ENCODE results near the gene CACNA1C.

The CACNA1C gene

GRCh38 chr12:2641761-2642160 is 589.0 kb downstream of the CACNA1C start:
- no peak for DNase-seq

DNA sequence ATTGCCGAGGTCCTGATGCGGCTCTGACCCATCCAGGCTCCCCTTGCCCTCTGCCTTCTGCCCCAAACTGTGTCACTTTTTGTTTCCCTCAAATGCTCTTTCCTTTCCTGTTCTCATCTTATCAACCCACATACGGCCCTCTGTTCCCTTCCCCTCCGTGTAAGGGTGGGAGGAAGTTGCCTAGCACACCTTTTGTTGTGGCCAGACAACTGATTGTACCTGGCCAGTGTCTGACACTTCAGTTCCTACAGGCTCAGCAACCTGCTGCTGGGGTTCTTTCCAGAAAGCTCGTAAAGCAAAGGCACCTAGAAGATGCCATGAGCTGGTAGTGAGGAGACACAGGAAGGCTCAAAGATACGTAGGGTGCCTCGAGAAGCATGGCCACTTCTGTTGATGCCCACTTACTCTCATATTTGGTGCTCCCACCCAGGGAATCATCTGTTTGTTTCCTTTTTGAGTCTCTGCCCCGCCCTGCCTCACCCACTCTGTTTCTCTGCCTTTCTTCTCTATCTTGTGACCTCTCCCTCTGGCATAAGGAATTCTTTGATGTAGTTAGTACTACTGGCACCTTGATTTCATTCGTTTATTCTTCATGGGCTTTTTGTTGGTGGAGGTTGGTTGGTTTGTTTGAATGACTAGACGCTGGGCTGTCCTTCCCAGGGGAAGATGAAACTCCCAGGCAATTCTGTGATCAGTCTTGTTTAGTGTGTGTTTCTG is 589.5 kb downstream of the CACNA1C start:
- no peak for DNase-seq

DNA sequence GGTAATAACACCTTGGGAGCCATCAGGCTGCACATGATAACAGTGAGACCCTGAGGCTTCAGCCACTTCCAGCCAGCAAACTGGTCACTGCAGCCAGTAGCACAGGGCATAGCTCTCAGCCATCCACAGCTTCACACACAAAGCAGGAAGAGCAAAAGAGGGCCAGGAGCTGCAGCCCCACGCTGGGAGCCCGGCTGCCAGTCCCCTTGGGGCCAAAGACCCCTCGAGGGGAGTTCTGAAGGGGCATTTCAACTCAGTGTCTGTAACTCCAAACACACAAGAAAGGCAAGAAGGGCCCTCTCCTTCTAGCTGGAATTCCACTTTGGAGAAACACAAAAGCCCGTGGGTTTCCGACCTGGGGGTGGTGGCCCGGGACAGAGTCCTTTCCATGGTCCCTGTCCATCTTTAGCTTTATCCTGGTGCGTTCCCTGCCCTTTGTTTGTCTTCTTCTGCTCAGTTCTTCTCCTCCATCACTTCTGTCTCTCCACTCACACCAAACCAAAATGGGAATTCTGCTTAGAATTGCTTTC is 590.2 kb downstream of the CACNA1C start:
- no peak for DNase-seq

- no peak for DNase-seq
Measured at GRCh38 chr12:2643576-2644135, 590.9 kb downstream of the CACNA1C start.

- DNase-seq: no peak
Measured at GRCh38 chr12:2644683-2645405, 592.1 kb downstream of the CACNA1C start.

- no peak for DNase-seq
Measured at GRCh38 chr12:2645460-2645859, 592.7 kb downstream of the CACNA1C start.

DNA sequence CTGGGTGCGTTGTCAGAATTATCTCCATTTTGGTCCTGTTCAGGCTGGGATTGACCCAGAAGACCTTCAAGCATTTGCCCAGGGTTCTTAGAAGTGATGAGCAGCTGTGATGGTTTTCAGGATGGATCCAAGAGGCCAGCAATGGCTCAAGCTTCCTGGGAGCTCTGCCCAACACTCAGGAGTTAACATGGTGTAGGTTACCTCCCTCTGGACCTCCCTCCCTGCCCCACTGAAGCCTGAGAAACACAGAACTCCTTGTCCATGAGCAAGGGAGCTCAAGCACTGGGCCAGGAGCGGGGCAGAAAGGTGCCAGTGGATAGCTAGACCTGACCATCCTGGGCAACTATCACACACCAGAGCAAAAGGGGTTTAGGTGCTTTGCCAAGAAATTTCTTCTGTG is 593.6 kb downstream of the CACNA1C start:
- DNase-seq: no peak

GRCh38 chr12:2647186-2647585 is 594.4 kb downstream of the CACNA1C start:
- no peak for DNase-seq

DNA sequence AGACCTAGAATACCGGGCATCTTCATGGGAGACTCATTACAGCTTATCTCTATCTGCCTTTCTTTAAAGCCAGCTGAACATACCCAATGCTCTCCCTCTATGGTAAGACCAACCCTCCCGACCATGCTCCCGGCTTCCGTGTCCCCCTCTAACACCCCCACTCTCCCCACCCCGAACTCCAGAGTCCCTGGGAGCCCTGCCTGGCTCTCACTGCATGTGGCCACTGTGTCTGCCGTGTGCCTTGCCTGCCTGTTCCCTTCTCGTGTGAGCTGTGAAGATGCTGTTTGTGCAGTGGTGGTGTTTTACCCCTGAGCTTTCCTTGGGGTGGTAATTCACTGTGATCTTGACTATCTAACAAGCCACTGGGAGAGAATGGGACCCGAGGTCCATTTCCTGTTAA is 595.6 kb downstream of the CACNA1C start:
- DNase-seq: no peak

- DNase-seq: no peak
Measured at GRCh38 chr12:2649201-2650030, 596.6 kb downstream of the CACNA1C start.

- no peak for DNase-seq
Measured at GRCh38 chr12:2650261-2651067, 597.7 kb downstream of the CACNA1C start.

DNA sequence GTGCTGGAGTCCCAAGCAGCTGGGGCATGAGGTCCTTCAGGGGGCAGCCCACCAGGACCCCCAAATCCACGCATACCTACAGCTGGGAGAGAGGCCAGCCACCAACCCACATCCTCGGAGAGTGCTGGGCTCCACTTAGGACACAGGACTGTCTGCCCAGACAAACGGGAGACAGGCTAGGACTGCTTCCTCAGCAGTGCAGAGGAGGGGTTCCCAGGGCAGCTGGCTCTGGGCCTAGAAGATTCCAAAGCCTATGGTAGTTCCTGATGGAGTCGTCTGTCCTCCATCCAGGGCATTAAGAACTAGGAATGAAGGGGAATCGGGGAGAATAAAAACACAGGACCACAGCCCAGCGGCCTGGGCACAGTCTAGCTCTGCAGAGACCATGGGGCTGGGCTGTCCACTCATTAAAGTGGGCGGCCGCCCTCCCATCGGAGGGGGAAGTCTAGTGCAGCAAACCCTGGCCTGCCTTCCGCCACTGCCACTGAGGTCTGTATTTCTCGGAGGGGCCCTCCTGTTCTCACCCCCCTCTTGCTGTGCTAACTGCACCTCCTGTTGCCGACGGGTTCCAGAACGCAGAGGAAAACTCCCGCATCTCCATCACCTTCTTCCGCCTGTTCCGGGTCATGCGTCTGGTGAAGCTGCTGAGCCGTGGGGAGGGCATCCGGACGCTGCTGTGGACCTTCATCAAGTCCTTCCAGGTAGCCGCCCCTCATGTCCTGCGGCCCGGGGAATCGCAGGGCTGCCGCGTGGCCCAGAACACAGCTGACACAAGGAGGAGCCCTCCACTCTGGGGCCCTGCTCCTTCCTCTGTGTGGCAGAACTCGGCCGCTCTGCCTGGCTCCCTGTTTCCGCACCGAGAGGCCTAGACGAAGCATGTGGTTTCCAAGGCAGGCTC is 598.5 kb downstream of the CACNA1C start:
- DNase-seq: no peak

DNA sequence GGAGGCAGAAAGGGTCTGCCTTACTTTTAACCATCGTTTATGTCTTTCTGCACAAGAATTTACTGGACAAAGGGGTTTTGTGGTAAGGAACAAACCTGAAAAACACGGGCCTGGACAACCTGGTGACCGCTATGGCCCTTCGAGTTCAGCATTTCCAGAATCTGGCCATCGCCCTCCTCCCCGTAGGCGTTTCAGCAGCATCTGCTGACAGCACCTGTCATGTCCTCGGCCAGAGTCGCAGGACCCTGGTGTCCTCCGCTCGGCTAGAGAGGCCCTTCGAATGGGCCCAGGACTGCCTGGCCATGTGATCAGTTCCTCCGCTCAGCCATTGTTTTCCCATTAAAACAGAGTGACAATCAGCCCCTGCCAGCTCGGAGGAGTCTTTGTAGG is 599.2 kb downstream of the CACNA1C start:
- DNase-seq: no peak

DNA sequence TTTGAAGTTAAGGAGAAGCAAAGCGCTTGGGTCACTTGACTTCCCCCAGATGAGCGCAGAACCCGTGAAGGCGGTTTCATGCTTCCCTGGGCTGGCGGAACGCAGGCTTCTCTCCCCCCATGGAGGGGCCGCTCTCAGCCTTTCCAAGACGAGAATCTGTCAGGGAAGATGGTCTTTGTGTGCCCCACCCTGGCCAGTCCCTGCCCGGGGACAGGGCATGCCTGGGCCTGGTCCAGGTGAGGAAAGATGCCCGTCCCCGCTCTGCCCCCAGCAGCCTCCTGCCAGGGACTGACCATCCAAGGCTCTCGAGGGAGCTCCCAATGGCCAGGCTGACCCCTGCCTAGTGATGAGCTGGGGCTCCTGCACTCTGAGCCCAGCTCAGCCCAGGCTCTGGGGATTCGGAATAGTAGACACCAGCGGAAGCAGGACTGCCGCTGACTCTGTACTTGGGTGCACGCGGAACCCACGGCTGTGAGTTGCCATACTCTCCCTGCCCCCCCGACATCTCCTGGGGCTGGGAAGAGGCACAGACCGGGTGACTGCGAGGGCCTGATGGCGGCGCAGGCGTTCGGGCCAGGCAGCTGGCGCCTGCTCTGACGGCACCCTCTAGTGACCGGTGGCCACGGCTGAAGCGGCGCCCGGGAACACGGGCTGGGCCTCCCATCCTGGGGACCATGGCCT is 599.8 kb downstream of the CACNA1C start:
- DNase-seq: no peak

GRCh38 chr12:2653461-2653965 is 600.7 kb downstream of the CACNA1C start:
- DNase-seq: no peak

GRCh38 chr12:2654311-2654710 is 601.5 kb downstream of the CACNA1C start:
- no peak for DNase-seq

- no peak for DNase-seq
Measured at GRCh38 chr12:2654741-2655140, 602.0 kb downstream of the CACNA1C start.

DNA sequence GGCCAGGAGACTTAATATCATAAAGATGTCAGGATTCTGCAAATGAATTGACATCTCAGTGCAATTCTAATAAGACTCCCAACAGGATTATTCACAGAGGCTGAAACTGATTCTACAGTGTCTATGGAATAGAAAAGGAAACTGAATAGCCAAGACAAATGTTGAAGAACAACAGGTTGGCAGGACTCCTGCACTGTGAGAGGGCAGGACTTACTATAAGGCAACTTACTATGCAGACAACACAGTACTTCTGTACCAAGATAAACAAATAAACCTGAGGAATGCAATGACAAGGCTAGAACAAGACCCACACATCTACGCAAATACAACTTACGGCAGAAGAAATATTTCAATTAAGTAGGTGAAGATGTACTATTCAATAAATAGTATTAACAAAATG is 609.7 kb downstream of the CACNA1C start:
- no peak for DNase-seq

DNA sequence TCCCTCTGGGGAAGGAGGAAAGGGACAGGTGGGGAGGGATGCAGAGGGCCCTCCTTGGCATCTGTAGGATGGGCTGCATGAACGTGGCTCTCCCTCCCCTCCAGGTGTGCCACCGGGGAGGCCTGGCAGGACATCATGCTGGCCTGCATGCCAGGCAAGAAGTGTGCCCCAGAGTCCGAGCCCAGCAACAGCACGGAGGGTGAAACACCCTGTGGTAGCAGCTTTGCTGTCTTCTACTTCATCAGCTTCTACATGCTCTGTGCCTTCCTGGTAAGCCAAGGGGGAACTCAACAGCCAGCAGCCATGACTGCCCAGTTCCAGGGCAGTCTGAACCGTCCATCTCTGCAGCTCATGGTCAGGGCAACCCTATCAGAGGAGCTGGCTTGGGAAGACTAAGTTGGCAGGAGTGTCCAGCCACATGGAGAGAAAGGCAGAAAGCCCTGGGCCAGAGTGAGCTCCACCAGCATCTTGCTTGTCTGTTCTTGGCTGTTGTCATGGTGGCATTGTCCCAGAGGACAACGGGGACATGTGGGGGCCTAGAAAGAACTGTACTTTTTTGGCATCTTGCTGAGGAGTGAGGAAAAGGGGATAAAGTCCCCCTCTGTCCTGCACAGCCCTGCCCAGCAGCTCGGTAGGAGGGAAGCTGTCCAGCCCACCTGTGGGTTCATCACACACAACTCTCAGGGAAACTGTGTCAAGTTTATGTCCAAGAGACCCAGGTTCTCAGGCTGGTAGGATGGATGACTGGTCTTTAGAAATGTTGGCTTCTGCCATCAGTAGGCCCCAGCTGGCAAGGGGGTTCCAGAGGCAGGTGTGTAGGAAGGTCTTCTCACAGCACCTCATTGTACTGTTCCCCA is 612.2 kb downstream of the CACNA1C start:
- no peak for DNase-seq
